Ovary (tissue), 3 donors: ENCODE measurements around the gene ITSN2.

Experiments
- CTCF ChIP-seq, 3 donors: fragments of 450-650 bp in 2 of 3; fragments of 200-600 bp in 1 of 3; IDR thresholded peaks; one replicate each; pipeline versions ENCODE4 v1.5.1 to v1.8.0; 2016 to 2022; ENCODE audit warnings: antibody characterized with exemption in 3 of 3, mild to moderate bottlenecking in 1 of 3
- EP300 ChIP-seq: sonication (generic); formaldehyde crosslinking; IDR thresholded peaks from one replicate; pipeline ENCODE4 v1.6.1; 2017; ENCODE audit warnings: antibody characterized with exemption
- POLR2A ChIP-seq: fragments of 450-650 bp; IDR thresholded peaks from one replicate; pipeline ENCODE4 v1.6.1; 2017; ENCODE audit warnings: antibody characterized with exemption, mild to moderate bottlenecking, moderate library complexity
- donor health status: DM: no; HTN: no; CAD: no.

GRCh38 chr2:24163186-24163585, 197.2 kb downstream of the ITSN2 start:
- TF ChIP-seq CTCF (IDR thresholded peaks at IDR 0.05), result no peak
- TF ChIP-seq POLR2A, result no peak
- no peak for TF ChIP-seq EP300
